HFF-Myc (cell line): ENCODE results near the gene EPHA1.

Experiments used
- DNase-seq: peaks from one replicate; pipeline ENCODE4 v3.0.0-alpha.2; 2011; ENCODE audit warnings: low read depth; ENCODE audit errors: extremely low read depth
- H3K4me3 ChIP-seq: replicated peaks from 2 replicates; pipeline ENCODE4 v1.5.1; 2011; ENCODE audit warnings: low read depth, mild to moderate bottlenecking, control low read depth, low read length
- CTCF ChIP-seq: IDR thresholded peaks from 2 replicates; pipeline ENCODE4 v1.5.1; 2012; ENCODE audit warnings: mild to moderate bottlenecking, low read depth, low read length, control low read depth; ENCODE audit errors: missing control alignments

EPHA1 gene

DNA sequence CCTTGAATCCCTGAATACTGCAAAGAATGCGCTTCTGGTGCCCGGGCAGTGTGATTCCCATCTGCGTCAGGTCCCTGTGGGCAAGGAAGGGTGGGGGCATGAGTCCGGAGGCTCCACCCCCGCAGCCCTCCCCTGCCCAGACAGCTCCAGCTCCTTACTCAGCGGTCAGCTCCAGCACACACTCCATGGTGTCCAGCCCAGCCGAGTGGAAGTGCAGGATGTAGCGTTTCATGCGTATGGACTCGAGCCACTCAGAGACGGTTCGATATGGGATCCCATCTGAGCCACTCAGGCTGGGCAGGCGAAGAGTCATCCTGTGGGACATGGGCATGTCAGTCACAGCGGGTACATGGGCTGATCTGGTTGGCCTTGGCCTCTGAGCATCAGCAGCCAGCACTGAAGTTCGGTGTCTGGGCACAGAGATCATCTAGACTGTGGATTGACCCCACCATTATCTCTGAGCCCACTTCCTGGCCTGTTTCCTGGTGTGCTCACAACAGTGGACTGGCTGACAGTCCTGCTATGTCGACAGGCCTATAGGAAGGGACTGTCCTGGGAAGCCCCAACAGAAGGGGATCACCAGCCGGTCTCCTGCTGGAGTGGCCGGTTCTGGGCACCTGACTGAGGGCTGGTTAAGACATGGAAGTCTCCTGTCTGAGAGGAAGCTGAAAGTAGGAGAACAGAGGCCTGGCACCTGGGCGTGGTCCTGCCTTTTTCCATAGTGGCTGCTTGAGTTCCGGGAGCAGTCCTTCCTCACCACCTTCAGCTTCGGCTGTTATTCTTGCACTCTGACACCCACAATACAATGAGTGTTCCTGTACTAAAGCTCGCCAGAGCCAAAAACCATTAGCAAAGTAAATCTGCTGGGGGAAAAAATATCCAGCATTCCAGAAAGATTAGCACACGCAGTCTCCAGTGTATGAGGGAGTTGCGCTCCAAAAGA lies 16.9 kb downstream of the EPHA1 start:
- no peak overlapping the region for H3K4me3 ChIP-seq
- DNase-seq = no peak
- TF ChIP-seq CTCF = no peak

- TF ChIP-seq CTCF = no peak
- DNase-seq = no peak
- no peak overlapping the region for H3K4me3 ChIP-seq
These were observed 17.8 kb downstream of the EPHA1 start for GRCh38 chr7:143390773-143391317.

GRCh38 chr7:143390104-143390772 lies 18.4 kb downstream of the EPHA1 start:
- TF ChIP-seq CTCF = no peak
- H3K4me3 ChIP-seq = no peak overlapping the region
- no peak for DNase-seq

GRCh38 chr7:143389316-143390103 lies 19.1 kb downstream of the EPHA1 start:
- no peak overlapping the region for H3K4me3 ChIP-seq
- DNase-seq = no peak
- TF ChIP-seq CTCF = no peak

GRCh38 chr7:143388491-143389101 lies 20.1 kb downstream of the EPHA1 start:
- no peak for DNase-seq
- TF ChIP-seq CTCF = no peak
- no peak overlapping the region for H3K4me3 ChIP-seq

DNA sequence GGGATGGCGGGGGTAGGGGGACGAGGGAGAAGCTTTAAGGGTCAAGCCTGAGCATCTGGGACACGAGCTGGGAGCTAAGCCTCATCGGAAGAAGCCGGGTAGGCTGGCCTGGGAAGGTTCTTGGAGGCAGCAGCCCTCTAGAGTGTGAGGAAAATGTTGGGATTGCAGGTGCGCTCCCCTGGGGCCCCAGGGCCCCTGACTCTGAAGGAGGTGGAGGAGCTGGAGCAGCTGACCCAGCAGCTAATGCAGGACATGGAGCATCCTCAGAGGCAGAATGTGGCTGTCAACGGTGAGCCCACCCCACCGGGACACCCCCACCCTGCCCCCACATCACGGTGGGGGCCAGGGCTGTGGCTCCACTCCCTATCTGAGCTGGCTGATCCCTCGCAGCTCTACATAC lies 20.6 kb downstream of the EPHA1 start:
- TF ChIP-seq CTCF = no peak
- DNase-seq = no peak
- H3K4me3 ChIP-seq = no peak overlapping the region
